Panc1 (cell line): ENCODE results near the gene INPP4B.

Source experiments
- CTCF ChIP-seq: fragments of 450-650 bp; IDR thresholded peaks from 2 replicates; pipeline ENCODE4 v1.5.1; 2017; ENCODE audit warnings: mild to moderate bottlenecking
- POLR2AphosphoS5 ChIP-seq: IDR thresholded peaks from 2 replicates; pipeline ENCODE4 v1.6.1; 2012; ENCODE audit warnings: mild to moderate bottlenecking, low read depth, low read length, moderate library complexity
- REST ChIP-seq, 2 experiments: IDR thresholded peaks; 2 replicates each; pipeline ENCODE4 v1.6.1; 2011 to 2012; ENCODE audit warnings: low read depth in 2 of 2, control low read depth in 1 of 2, low read length in 1 of 2, mild to moderate bottlenecking in 1 of 2, moderate library complexity in 1 of 2; ENCODE audit not compliant: insufficient read depth in 1 of 2
- SIN3A ChIP-seq: IDR thresholded peaks from 2 replicates; pipeline ENCODE4 v1.6.1; 2012; ENCODE audit warnings: low read depth, mild to moderate bottlenecking, low read length, moderate library complexity, borderline replicate concordance; ENCODE audit not compliant: insufficient read depth
- TCF7L2 ChIP-seq: IDR thresholded peaks from 2 replicates; pipeline ENCODE4 v1.6.1; 2011; ENCODE audit warnings: mild to moderate bottlenecking, low read depth, low read length, inconsistent platforms

GRCh38 chr4:142866685-142867084, 20.6 kb upstream of the INPP4B start:
- TF ChIP-seq CTCF: no peak
- TF ChIP-seq SIN3A: no peak
- no peak for TF ChIP-seq REST (IDR thresholded peaks at IDR 0.05; ENCODE audit: insufficient read depth in 1 of 2, low read depth in 2 of 2, low read length in 1 of 2)
- no peak for TF ChIP-seq POLR2AphosphoS5
- no peak for TF ChIP-seq TCF7L2
